GM18502 (cell line): ENCODE results near the gene CNIH2.
A peak's percentile ranks its signal among the peaks of the same experiment; 100 is the strongest.

ENCODE experiments used
- ATAC-seq: cut with Tn5 transposase; IDR thresholded peaks from one replicate; pipeline ENCODE4 v1.9.1; 2021; ENCODE audit warnings: mild to moderate bottlenecking; ENCODE audit not compliant: unreplicated experiment, poor library complexity

Gene CNIH2

GRCh38 chr11:66258473-66258893, 19.5 kb upstream of the CNIH2 start:
- no peak for ATAC-seq

DNA sequence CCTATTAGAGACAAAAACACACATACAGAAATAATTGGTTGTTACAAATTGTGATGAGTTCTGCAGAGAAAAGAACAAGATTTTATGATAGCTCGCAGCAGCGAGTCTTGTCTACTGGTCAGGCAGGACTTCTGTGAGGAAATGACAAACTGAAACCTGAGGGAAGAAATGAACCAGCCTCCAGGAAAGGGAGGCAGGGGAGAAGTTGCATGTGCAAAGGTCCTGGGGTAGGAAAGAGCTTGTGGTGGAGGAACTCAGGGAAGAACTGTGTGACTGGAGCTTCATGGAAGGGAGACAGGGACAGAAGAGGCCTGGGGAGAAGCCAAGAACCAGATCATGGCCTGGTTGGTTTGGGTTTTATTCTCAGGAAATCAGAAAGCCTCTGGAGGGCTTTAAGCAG, 18.8 kb upstream of the CNIH2 start:
- ATAC-seq: no peak

GRCh38 chr11:66259956-66260355, 18.0 kb upstream of the CNIH2 start:
- no peak for ATAC-seq

DNA sequence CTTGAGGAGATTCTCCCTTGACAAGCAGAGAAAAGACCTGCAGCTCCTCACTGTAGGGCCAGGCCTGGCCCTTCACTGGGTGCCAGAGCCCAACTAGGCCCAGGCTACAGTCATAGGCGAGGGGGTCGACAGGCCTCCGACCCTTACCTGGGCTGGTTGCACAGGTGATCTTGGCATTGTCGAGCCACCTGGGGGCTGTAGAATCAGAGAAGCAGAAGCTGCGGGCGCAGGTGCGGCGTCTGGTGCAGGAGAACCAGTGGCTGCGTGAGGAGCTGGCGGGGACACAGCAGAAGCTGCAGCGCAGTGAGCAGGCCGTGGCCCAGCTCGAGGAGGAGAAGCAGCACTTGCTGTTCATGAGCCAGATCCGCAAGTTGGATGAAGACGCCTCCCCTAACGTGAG, 16.4 kb upstream of the CNIH2 start:
- no peak for ATAC-seq

GRCh38 chr11:66262191-66262590, 15.8 kb upstream of the CNIH2 start:
- ATAC-seq: no peak

GRCh38 chr11:66262696-66263095, 15.3 kb upstream of the CNIH2 start:
- ATAC-seq: no peak

- no peak for ATAC-seq
Observed at GRCh38 chr11:66263231-66263630, 14.7 kb upstream of the CNIH2 start.

- no peak for ATAC-seq
Observed at GRCh38 chr11:66263785-66264184, 14.2 kb upstream of the CNIH2 start.

- no peak for ATAC-seq
Observed at GRCh38 chr11:66264383-66264782, 13.6 kb upstream of the CNIH2 start.

- no peak for ATAC-seq
Observed at GRCh38 chr11:66264914-66265313, 13.1 kb upstream of the CNIH2 start.

DNA sequence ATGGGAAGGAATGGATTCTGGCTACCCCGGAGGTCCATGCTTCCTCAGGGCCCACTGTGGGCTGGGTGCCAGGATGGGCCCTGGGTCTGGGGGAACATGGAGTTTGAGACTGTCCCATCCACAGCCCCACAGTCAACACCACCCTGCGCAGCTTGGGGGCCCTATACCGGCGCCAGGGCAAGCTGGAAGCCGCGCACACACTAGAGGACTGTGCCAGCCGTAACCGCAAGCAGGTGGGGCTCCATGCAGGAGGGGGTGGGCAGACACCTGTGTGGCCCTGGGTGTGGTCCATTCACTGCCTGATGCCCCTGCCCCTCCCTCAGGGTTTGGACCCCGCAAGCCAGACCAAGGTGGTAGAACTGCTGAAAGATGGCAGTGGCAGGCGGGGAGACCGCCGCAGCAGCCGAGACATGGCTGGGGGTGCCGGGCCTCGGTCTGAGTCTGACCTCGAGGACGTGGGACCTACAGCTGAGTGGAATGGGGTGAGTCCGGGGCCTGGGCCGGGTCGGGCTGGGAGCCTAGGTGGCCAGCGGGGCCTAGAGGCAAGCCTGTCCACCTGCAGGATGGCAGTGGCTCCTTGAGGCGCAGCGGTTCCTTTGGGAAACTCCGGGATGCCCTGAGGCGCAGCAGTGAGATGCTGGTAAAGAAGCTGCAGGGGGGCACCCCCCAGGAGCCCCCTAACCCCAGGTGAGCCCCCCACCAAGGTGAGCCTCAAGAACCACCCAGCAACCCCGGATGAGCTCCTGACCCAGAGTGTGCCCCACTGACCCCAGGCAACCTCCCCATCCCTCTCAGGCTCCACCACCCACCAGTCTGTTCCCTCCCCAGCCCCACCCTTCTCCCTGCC, 12.2 kb upstream of the CNIH2 start:
- ATAC-seq: no peak

DNA sequence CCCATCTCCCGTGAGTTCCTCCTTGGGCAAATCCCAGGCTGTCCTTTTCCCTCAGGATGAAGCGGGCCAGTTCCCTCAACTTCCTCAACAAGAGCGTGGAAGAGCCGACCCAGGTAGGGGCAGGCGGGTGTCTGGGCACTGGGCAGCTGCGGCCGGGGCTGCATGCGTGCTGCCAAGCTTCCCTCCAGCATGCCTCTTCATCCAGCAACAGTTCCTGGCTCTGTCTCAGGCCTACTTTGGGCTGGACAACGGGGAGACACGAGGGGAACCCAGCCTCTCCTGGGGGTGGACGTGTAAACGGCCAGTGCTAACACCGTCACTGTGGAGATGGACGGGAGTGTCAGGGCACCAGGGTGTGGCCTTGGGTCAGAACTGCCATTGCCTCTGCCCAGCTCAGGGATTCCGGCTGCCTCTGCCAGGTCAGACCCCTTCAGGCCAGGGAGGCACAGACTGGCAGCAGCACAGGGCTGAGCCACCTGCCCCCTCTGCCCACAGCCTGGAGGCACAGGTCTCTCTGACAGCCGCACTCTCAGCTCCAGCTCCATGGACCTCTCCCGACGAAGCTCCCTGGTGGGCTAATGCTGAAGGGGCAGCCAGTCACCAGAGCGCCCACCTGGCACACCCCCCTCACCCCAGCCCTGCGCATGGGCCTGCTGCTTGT, 11.5 kb upstream of the CNIH2 start:
- ATAC-seq: no peak

- no peak for ATAC-seq
Observed at GRCh38 chr11:66267039-66267378, 11.0 kb upstream of the CNIH2 start.

- ATAC-seq: peak; percentile 44
Observed at GRCh38 chr11:66267379-66268243, 10.4 kb upstream of the CNIH2 start.

DNA sequence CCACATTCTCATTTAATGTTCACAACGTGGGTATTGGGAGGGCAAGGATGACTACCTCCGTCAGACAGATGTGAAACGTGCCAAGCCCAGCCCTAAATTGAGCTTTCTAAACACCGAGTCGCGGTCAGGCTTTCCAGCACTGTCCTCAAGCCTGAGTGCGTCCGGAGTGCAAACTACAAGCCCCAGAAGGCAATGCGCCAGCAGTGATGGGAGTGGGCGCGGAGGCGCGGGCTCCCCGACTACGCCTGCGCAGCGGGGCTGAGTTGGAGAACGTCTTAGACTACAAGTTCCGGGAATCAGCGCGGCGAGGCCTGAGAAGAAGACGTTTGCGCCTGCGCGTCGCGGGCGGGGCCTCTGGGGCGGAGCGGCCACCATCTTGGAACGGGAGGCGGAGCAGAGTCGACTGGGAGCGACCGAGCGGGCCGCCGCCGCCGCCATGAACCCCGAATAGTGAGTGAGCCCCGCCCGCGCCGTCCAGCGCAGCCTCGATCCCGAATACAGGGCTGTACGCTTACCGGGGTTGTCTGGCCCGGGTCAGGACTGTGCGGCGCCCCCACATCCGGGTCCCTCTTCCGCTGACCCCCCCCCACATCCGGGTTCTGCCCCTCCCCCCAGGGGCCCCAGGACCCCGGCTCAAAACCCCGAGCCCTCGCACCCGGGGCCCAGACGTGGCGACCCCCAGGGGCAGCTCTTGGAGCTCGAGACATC, 9.6 kb upstream of the CNIH2 start, which contains the start of gene RAB1B:
RAB1B (plus strand) TSS at position 396 of the 708 bp plus-strand sequence; CDS start at position 437, 41 bp downstream.
- ATAC-seq: peak; percentile 79

DNA sequence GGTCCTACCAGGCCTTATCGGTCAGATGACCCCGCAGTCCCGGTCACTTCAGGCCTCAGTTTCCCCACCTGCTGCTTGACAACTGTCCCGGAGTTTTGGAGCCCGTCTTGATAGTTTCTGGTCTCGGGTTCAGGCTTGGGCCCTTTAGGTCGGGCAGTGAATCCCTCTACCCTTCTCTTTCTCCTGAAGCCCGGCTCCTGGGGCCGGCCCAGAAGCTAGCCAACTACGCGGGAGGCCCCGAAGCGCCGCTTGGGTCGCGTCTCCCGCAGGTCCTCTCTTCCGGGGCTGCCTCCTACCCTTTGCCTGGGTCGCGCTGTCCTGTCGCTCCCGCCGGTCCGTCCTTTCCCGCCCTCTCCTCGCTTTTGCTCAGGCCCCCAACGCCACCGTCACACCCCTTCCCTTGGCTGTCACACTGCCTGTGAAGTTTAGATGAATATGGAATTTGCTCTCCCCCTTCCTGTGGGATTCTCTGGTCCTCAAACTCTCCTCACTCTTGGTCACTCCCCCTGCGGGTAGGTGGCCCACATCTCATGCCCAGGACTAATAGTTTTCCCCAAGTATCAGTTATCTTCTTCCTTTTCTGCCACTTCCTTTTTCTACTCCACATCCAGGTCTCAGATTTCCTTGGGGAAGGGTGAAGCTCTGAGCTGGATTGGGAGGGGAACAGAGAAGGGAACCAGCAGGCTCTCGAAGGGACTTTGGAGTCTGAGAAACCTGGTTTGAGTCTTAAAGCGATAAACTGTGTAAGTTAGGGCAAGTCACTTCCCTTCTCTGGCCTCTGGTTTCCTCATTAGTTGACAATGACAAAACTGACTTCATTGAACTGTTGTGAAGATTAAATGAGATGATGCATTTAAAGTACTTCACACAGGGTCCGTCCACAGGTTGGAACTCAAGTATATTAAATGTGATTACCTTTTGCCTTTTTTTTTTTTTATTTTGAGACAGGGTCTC, 8.7 kb upstream of the CNIH2 start:
- no peak for ATAC-seq

- no peak for ATAC-seq
Observed at GRCh38 chr11:66271816-66272215, 6.2 kb upstream of the CNIH2 start.

- no peak for ATAC-seq
Observed at GRCh38 chr11:66272596-66272995, 5.4 kb upstream of the CNIH2 start.

DNA sequence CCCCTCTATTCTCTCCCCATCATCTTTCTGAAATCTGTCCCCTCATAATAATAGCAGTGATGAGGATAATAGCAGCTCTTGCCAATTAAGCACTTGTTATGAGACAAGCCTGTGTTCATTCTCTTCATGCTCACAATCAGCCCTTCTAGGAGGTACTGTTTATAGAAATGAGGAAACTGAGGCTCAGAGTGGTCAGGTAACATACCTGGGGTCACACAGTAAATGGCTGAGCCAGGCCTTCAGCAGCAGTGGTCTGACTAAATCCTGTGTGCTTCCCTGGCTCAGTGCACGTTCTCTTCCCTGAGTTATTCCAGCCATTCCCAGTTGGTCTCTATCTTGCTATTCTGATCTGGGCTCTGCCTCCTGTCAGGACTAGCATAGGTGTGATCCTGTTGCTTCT, 3.8 kb upstream of the CNIH2 start:
- ATAC-seq: no peak
